Panc1 (cell line): Measurements from ENCODE around the gene CDC16. TPM values are rescaled to one million over a fixed set of nuclear protein-coding genes. Genes with fewer than 3 reads are reported as not detected.

Source experiments
- ATAC-seq: fragments of 200-7000 bp; cut with Tn5 transposase; 2 replicates; pipeline ENCODE4 v1.9.1; 2020; ENCODE audit warnings: mild to moderate bottlenecking, moderate library complexity
- BruUV-seq: library from RNA; stranded (reverse); fragments of 400-500 nt; replicated peaks from 2 replicates; lab custom pipeline; 2021; lab: Mats Ljungman, UMichigan
- CTCF ChIA-PET: fragments of 300-600 bp; sonication (Branson Sonifier 250); formaldehyde crosslinking; loops from one replicate; lab custom pipeline; 2022; ENCODE audit warnings: antibody characterized with exemption; lab: Charles Lee
- POLR2A ChIA-PET: fragments of 300-600 bp; sonication (Branson Sonifier 250); formaldehyde crosslinking; loops from one replicate; lab custom pipeline; 2022; ENCODE audit warnings: antibody characterized with exemption; lab: Charles Lee
- DNase-seq: peaks from one replicate; pipeline ENCODE4 v3.0.0-alpha.2; 2010; ENCODE audit warnings: low read depth, low spot score
- H3K27ac ChIP-seq: 2 replicates; pipeline ENCODE4 v1.5.1; 2011; ENCODE audit warnings: mild to moderate bottlenecking, low read length, inconsistent platforms
- H3K27me3 ChIP-seq: fragments of 200-500 bp; sonication (Bioruptor generic); 2 replicates; pipeline ENCODE4 v1.6.0; 2014; ENCODE audit warnings: low read length, inconsistent platforms; ENCODE audit not compliant: control insufficient read depth, insufficient read depth
- H3K36me3 ChIP-seq: fragments of 200-500 bp; sonication (Bioruptor generic); 2 replicates; pipeline ENCODE4 v1.5.1; 2014; ENCODE audit warnings: inconsistent platforms, mild to moderate bottlenecking, low read length, moderate library complexity; ENCODE audit not compliant: control insufficient read depth, insufficient read depth
- H3K4me1 ChIP-seq: 2 replicates; pipeline ENCODE4 v1.5.1; 2011; ENCODE audit warnings: inconsistent platforms, mild to moderate bottlenecking, low read length, moderate library complexity; ENCODE audit not compliant: control insufficient read depth, insufficient read depth
- H3K4me3 ChIP-seq, 2 experiments: 2 replicates each; pipeline ENCODE4 v1.5.1; 2011 to 2012; ENCODE audit warnings: low read depth in 2 of 2, low read length in 2 of 2, mild to moderate bottlenecking in 2 of 2, inconsistent platforms in 1 of 2, moderate library complexity in 1 of 2
- H3K9me3 ChIP-seq: fragments of 200-500 bp; sonication (Bioruptor generic); 2 replicates; pipeline ENCODE4 v1.5.1; 2014; ENCODE audit warnings: low read depth, mild to moderate bottlenecking, inconsistent platforms, low read length, moderate library complexity; ENCODE audit not compliant: control insufficient read depth, insufficient read depth
- CTCF ChIP-seq: fragments of 450-650 bp; IDR thresholded peaks from 2 replicates; pipeline ENCODE4 v1.5.1; 2017; ENCODE audit warnings: mild to moderate bottlenecking
- POLR2AphosphoS5 ChIP-seq: IDR thresholded peaks from 2 replicates; pipeline ENCODE4 v1.6.1; 2012; ENCODE audit warnings: mild to moderate bottlenecking, low read depth, low read length, moderate library complexity
- REST ChIP-seq, 2 experiments: IDR thresholded peaks; 2 replicates each; pipeline ENCODE4 v1.6.1; 2011 to 2012; ENCODE audit warnings: low read depth in 2 of 2, control low read depth in 1 of 2, low read length in 1 of 2, mild to moderate bottlenecking in 1 of 2, moderate library complexity in 1 of 2; ENCODE audit not compliant: insufficient read depth in 1 of 2
- SIN3A ChIP-seq: IDR thresholded peaks from 2 replicates; pipeline ENCODE4 v1.6.1; 2012; ENCODE audit warnings: low read depth, mild to moderate bottlenecking, low read length, moderate library complexity, borderline replicate concordance; ENCODE audit not compliant: insufficient read depth
- TCF7L2 ChIP-seq: IDR thresholded peaks from 2 replicates; pipeline ENCODE4 v1.6.1; 2011; ENCODE audit warnings: mild to moderate bottlenecking, low read depth, low read length, inconsistent platforms
- in situ Hi-C: cut with HindIII; loops from 2 replicates; pipeline ENCODE4 v1.10.0; 2016; ENCODE audit warnings: low sequenced_read_pairs, low pct_unique_long_range_greater_than_20kb
- intact Hi-C: fragments of 100-400 bp; cut with micrococcal nuclease; formaldehyde crosslinking; loops from one replicate; pipeline ENCODE4 v1.10.0; 2022; ENCODE audit not compliant: unreplicated experiment
- total RNA-seq: library from RNA; stranded (reverse); gene quantifications from one replicate; pipeline ENCODE4 v1.2.1, GENCODE V29; 2021; ENCODE audit not compliant: unreplicated experiment

The CDC16 gene
- total RNA-seq, 1 experiment from 2014 or later: 51.8 TPM

- no peak overlapping the region for H3K27ac ChIP-seq
- no peak for ATAC-seq
- H3K27me3 ChIP-seq: no peaks in the 10 kb centered on the region
- H3K36me3 ChIP-seq: peaks cover 2% of the 10 kb centered on the region
- TF ChIP-seq SIN3A (no peak), POLR2AphosphoS5 (no peak), CTCF (no peak), REST (IDR thresholded peaks at IDR 0.05; ENCODE audit: insufficient read depth in 1 of 2, low read depth in 2 of 2, low read length in 1 of 2) (no peak), TCF7L2 (no peak)
- H3K4me1 ChIP-seq: no peaks in the 10 kb centered on the region
- CTCF ChIA-PET: no interaction called here
- no peak for DNase-seq
- H3K9me3 ChIP-seq: no peaks in the 10 kb centered on the region
- BruUV-seq: no TSS peak
- in situ Hi-C loops (no loop called here), intact Hi-C loops (no loop called here)
- POLR2A ChIA-PET: interaction anchor here (0.6 kb wide), 1 partner anchor 31 kb away, joined by 3 read pairs; no protein-coding TSS in a partner anchor
- H3K4me3 ChIP-seq: no peak overlapping the region
Measured at GRCh38 chr13:114309806-114310410, 75.2 kb downstream of the CDC16 start.

GRCh38 chr13:114310956-114311355 is 76.3 kb downstream of the CDC16 start:
- Histone ChIP-seq H3K9me3 (no peaks in the 10 kb centered on the region), H3K27me3 (no peaks in the 10 kb centered on the region), H3K27ac (no peak overlapping the region), H3K36me3 (peaks cover 7% of the 10 kb centered on the region), H3K4me3 (no peak overlapping the region), H3K4me1 (0 out of 2 replicates have a peak, but pooled peaks cover 4% of the 10 kb centered on the region)
- intact Hi-C loops (no loop called here), in situ Hi-C loops (no loop called here)
- BruUV-seq: no TSS peak
- DNase-seq: no peak
- no peak for ATAC-seq
- ChIA-PET CTCF (no interaction called here), POLR2A (no interaction called here)
- no peak for TF ChIP-seq CTCF
- TF ChIP-seq REST (IDR thresholded peaks at IDR 0.05; ENCODE audit: insufficient read depth in 1 of 2, low read depth in 2 of 2, low read length in 1 of 2): no peak
- TF ChIP-seq POLR2AphosphoS5: no peak
- TF ChIP-seq SIN3A: no peak
- TF ChIP-seq TCF7L2: no peak
